Ishikawa (cell line): Measurements from ENCODE around the gene FRAS1.

Experiments used
- CEBPB ChIP-seq: IDR thresholded peaks from 2 replicates; pipeline ENCODE4 v1.6.1; 2012
- CREB1 ChIP-seq: IDR thresholded peaks from 2 replicates; pipeline ENCODE4 v1.6.1; 2012; ENCODE audit warnings: low read depth
- EP300 ChIP-seq: IDR thresholded peaks from 2 replicates; pipeline ENCODE4 v1.6.1; 2012; ENCODE audit warnings: borderline replicate concordance
- RAD21 ChIP-seq: IDR thresholded peaks from 2 replicates; pipeline ENCODE4 v1.6.1; 2012; ENCODE audit warnings: low read depth
- TAF1 ChIP-seq: IDR thresholded peaks from 2 replicates; pipeline ENCODE4 v1.6.1; 2012; ENCODE audit warnings: low read depth, mild to moderate bottlenecking
- TCF12 ChIP-seq: IDR thresholded peaks from 2 replicates; pipeline ENCODE4 v1.6.1; 2012; ENCODE audit warnings: low read depth
- USF1 ChIP-seq: IDR thresholded peaks from 2 replicates; pipeline ENCODE4 v1.6.1; 2012
- ZBTB7A ChIP-seq: IDR thresholded peaks from 2 replicates; pipeline ENCODE4 v1.6.1; 2012; ENCODE audit warnings: low read depth

GRCh38 chr4:78152795-78153194, 95.7 kb downstream of the FRAS1 start:
- TF ChIP-seq TAF1 (no peak), ZBTB7A (no peak), USF1 (no peak), EP300 (no peak), CREB1 (no peak), RAD21 (no peak), CEBPB (no peak), TCF12 (no peak)
